22Rv1 (cell line): Measurements from ENCODE around the gene DNM1.

Source experiments
- ZFX ChIP-seq: fragments of 450-650 bp; IDR thresholded peaks from 2 replicates; pipeline ENCODE4 v1.6.1; 2017; ENCODE audit warnings: antibody characterized with exemption, borderline replicate concordance
- TF ChIP-seq, protein P1 (sequence below): fragments of 450-650 bp; IDR thresholded peaks from 2 replicates; pipeline ENCODE4 v1.5.1; 2017; ENCODE audit warnings: mild to moderate bottlenecking

DNA sequence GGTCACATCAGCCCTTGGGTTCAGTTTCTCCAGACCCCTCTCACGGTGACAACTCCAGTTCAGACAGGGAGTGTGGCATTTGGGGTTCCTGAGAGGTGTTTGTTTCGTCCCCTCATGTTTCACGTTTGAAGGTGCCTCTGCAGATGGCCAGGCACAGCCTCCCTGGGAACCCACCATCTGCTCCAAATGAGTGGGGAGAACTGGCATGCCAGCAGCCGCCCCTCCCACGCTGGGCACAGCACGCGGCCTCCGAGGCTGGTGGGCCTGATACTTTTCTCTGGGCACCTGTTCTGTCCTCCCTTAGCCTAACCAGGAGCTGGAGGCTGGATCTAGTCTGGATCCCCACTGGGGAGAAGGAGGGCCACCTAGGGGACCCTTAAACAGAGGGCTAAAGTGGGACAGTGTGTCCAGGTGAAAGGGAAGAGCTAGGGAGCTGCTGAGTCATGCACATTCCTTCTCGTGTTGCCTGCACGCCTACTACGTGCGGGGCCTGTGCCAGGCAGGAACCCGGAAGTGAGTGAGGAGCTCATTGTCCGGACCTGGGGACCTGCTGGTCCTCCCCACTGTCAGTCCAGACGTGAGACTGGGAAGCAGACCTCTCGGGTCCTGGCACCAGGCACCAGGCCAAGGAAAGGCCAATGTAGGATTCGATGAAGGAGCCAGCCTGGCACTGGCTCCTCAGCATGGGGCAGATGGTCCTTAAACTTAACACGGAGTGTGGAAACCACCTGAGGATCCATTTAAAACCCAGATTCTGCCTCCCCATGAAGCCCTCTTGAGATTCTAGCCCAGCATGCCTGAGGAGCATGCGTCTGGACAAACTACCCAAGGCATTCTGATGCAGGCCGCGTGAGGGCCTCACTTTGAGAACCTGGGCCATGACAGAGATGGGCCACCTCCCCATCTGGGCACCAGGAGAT lies 11.7 kb downstream of the DNM1 start:
- TF ChIP-seq, protein P1, sequence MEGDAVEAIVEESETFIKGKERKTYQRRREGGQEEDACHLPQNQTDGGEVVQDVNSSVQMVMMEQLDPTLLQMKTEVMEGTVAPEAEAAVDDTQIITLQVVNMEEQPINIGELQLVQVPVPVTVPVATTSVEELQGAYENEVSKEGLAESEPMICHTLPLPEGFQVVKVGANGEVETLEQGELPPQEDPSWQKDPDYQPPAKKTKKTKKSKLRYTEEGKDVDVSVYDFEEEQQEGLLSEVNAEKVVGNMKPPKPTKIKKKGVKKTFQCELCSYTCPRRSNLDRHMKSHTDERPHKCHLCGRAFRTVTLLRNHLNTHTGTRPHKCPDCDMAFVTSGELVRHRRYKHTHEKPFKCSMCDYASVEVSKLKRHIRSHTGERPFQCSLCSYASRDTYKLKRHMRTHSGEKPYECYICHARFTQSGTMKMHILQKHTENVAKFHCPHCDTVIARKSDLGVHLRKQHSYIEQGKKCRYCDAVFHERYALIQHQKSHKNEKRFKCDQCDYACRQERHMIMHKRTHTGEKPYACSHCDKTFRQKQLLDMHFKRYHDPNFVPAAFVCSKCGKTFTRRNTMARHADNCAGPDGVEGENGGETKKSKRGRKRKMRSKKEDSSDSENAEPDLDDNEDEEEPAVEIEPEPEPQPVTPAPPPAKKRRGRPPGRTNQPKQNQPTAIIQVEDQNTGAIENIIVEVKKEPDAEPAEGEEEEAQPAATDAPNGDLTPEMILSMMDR, result no peak
- no peak for TF ChIP-seq ZFX
